HG03457 (cell line): Measurements from ENCODE around the gene PALM3.

Experiments
- ATAC-seq: cut with Tn5 transposase; IDR thresholded peaks from one replicate; pipeline ENCODE4 v1.9.1; 2021; ENCODE audit warnings: moderate number of reproducible peaks; ENCODE audit not compliant: unreplicated experiment

Gene PALM3

DNA sequence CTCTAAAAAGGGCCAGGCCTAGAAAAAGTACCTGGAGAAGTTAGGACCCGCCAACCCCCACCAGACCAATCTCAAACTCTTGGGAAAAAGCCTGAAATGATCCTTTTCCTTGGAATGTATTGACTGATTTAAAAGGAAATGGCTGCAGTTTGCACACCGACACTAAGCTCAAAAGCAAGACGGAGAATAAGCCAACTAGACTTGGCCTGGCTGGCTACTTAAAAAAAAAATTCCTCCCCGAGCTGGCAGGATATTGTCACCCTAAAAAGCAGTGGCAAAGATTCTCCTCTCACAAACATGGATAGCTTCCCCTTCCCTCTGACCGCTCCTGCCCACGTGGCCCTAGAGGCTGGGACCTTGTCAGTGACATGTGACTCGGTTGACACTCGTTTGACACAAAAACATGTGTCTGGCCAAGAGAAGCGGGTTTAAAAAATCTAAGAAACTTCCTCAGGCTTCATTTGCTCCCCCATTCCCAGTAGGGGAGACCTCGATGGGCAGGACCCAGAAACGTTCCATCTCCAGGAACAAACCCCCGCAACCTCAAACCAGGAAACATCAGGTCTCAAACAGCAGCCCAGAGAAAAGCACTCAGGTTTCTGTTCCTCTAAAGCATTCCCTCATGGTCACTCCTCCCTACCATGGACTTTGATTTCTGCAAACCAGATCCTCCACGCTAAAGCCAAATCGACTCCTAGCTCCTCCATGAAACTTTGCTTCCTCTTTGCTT, 57.1 kb downstream of the PALM3 start:
- ATAC-seq = no peak
